Nephron progenitor cell (in vitro differentiated cells): ENCODE data around the gene PITX2.
"Not testable (repeated sequence)": the region's sequence is repeated elsewhere in the genome, so short reads cannot be mapped to it uniquely, and the experiment has no call there.

Experiments used
- DNase-seq: peaks from one replicate; pipeline ENCODE4 v3.0.0; 2021
- H3K27ac Mint-ChIP-seq: 2 replicates; pipeline ENCODE4 v1.8.0; 2021; ENCODE audit warnings: mild to moderate bottlenecking, moderate library complexity, mixed read lengths
- H3K27me3 Mint-ChIP-seq: 2 replicates; pipeline ENCODE4 v1.8.0; 2021; ENCODE audit warnings: mild to moderate bottlenecking, low read depth, mixed read lengths; ENCODE audit not compliant: poor library complexity
- H3K36me3 Mint-ChIP-seq: 2 replicates; pipeline ENCODE4 v1.8.0; 2021; ENCODE audit warnings: low read depth, mixed read lengths
- H3K4me1 Mint-ChIP-seq: 2 replicates; pipeline ENCODE4 v1.8.0; 2021; ENCODE audit warnings: mixed read lengths
- H3K4me3 Mint-ChIP-seq: 2 replicates; pipeline ENCODE4 v1.8.0; 2021; ENCODE audit warnings: mild to moderate bottlenecking, moderate library complexity, mixed read lengths
- H3K9me3 Mint-ChIP-seq: 2 replicates; pipeline ENCODE4 v1.8.0; 2021; ENCODE audit warnings: mild to moderate bottlenecking, moderate library complexity, mixed read lengths
- TF ChIP-seq, protein P1 (sequence below): fragments of 200-600 bp; sonication (generic); IDR thresholded peaks from 2 replicates; pipeline ENCODE4 v1.5.0; 2021; ENCODE audit warnings: antibody characterized with exemption

The PITX2 gene

DNA sequence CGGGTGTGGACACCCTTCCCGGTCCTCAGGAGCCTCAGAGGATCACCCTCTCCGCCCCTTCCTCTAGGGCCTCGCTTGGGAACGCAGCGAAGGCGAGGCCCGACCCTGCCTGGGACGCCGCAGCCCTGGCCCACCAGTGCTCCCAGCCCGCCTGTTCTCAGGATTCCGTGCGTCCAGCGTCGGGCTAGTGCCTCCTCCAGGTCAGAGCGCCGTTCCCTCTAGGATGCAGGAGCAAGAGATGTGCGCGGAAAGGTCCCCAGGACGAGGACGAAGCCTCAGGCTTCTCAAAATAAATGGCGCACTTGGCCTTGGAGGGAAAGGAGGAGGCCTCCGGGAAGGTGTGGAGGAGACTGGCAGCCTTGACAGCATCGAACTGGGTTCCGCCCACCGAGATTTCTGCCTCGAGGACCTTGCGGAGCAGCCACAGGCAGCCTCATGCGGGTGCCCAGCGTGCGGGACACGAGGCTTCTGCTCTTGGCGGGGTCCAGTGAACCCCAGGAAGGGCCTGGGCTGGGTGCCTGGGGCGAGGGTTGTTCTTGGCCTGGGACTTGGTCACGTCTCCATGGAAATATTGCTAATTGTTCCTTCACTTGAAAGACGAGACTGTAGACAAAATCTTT lies 35.1 kb downstream of the PITX2 start:
- DNase-seq, result no peak
- Mint-ChIP-seq H3K36me3 (peaks cover 5% of the 10 kb centered on the region), H3K4me3 (no peak overlapping the region)

DNA sequence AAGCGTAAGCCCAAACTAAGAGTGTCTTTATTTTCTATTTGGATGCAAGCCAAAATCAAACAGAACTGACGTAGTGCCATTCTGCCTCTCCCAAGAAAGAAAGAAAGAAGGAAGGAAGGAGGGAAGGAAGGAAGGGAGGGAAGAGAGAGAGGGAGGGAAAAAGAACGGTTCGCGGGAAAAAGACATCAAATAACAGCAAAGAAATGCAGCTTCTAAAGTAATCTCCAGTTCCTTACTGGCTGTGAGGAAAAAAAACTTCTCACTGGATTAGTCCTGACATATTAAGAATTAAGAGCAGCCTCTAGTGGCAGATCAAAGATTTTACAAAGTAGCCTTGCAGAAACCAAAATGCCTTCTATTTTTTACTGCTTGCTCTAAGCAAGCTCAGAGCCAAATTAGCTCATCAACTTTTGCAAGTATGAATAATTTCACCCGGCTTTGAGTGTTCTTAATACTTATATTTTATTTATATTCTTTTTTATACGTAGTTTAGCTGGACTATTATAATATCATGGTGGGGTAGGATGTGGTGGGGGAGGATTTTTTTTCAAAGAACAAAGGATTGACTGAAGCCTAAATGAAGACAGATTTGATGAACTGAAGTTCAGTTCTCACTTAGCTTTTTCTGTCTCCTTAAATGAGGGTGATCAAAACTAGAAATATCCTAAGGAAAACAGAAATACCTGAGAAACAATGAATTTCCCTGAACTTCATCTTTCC lies 36.6 kb downstream of the PITX2 start:
- H3K27ac Mint-ChIP-seq, result no peak overlapping the region
- peaks cover 7% of the 10 kb centered on the region for H3K9me3 Mint-ChIP-seq
- H3K36me3 Mint-ChIP-seq, result peaks cover 9% of the 10 kb centered on the region
- TF ChIP-seq, protein P1, sequence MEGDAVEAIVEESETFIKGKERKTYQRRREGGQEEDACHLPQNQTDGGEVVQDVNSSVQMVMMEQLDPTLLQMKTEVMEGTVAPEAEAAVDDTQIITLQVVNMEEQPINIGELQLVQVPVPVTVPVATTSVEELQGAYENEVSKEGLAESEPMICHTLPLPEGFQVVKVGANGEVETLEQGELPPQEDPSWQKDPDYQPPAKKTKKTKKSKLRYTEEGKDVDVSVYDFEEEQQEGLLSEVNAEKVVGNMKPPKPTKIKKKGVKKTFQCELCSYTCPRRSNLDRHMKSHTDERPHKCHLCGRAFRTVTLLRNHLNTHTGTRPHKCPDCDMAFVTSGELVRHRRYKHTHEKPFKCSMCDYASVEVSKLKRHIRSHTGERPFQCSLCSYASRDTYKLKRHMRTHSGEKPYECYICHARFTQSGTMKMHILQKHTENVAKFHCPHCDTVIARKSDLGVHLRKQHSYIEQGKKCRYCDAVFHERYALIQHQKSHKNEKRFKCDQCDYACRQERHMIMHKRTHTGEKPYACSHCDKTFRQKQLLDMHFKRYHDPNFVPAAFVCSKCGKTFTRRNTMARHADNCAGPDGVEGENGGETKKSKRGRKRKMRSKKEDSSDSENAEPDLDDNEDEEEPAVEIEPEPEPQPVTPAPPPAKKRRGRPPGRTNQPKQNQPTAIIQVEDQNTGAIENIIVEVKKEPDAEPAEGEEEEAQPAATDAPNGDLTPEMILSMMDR, result peak; percentile 36
- H3K4me1 Mint-ChIP-seq, result no peaks in the 10 kb centered on the region
- DNase-seq, result no peak
- H3K4me3 Mint-ChIP-seq, result no peak overlapping the region
- no peaks in the 10 kb centered on the region for H3K27me3 Mint-ChIP-seq

More for the DNA sequence above, 35.1 kb downstream of the PITX2 start:
- H3K27me3 Mint-ChIP-seq, result no peaks in the 10 kb centered on the region
- peaks cover 3% of the 10 kb centered on the region for H3K9me3 Mint-ChIP-seq
- H3K27ac Mint-ChIP-seq, result no peak overlapping the region
- H3K4me1 Mint-ChIP-seq, result no peaks in the 10 kb centered on the region
- TF ChIP-seq, protein P1, result no peak

GRCh38 chr4:110576696-110577095 lies 46.2 kb downstream of the PITX2 start:
- not testable (repeated sequence) for DNase-seq, H3K4me1 Mint-ChIP-seq, H3K27ac Mint-ChIP-seq, H3K27me3 Mint-ChIP-seq, H3K4me3 Mint-ChIP-seq
- Mint-ChIP-seq H3K9me3 (peaks cover 27% of the 10 kb centered on the region), H3K36me3 (peaks cover 24% of the 10 kb centered on the region)
